ENCODE results near the gene MTA3.

DNA sequence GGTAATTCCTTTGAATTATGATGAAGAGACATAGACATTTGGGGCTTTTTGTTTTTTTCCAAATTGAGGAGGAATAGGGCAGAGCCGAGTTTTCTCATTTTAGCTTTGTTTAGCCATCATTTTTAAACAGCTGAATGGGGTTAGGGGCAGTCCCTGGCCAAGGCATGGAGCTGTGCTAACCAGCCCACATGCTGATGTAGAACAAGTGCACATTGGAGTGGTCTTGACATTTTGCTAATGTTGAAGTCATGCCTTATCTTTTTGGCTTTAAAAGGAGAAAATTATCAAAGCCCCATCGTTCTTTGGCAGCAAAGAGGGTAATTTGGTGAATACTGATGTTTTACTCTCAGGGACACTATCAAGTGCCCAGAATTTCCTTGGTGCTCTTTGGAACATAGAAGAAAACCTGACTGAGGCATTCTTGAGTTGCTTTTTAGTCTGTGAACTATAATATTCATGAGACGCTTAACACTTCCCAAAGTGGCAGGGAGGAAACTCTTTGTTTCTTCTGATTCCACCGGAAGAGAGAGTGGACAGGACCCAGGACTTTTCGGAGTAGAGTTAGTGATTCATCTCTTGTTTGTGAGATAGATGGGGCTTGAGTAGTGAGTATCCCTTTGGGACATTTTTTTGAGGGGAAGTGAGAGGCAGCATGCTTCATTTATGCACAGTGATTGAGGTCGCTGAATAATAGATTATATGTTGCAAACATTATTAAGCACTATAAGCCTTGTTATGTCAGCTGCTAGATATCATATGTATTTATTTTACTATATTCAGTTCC is 45.0 kb downstream of the MTA3 start:
- TF ChIP-seq, protein P1, sequence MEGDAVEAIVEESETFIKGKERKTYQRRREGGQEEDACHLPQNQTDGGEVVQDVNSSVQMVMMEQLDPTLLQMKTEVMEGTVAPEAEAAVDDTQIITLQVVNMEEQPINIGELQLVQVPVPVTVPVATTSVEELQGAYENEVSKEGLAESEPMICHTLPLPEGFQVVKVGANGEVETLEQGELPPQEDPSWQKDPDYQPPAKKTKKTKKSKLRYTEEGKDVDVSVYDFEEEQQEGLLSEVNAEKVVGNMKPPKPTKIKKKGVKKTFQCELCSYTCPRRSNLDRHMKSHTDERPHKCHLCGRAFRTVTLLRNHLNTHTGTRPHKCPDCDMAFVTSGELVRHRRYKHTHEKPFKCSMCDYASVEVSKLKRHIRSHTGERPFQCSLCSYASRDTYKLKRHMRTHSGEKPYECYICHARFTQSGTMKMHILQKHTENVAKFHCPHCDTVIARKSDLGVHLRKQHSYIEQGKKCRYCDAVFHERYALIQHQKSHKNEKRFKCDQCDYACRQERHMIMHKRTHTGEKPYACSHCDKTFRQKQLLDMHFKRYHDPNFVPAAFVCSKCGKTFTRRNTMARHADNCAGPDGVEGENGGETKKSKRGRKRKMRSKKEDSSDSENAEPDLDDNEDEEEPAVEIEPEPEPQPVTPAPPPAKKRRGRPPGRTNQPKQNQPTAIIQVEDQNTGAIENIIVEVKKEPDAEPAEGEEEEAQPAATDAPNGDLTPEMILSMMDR (IDR thresholded peaks at IDR 0.05) = no peak
- no peak for TF ChIP-seq POLR2A (IDR thresholded peaks at IDR 0.05)
- TF ChIP-seq POLR2AphosphoS5 (IDR thresholded peaks at IDR 0.05) = no peak
- TF ChIP-seq EP300 (IDR thresholded peaks at IDR 0.05; ENCODE audit: low read depth) = no peak

All from transverse colon (tissue), 4 donors.